Pancreas (tissue), 10 donors: ENCODE results near the gene EGFL7. TPM values are rescaled to one million over a fixed set of nuclear protein-coding genes. Genes with fewer than 3 reads are reported as not detected.

ENCODE experiments used
- ATAC-seq, 4 donors: fragments of 200-7000 bp; cut with Tn5 transposase; one replicate each; pipeline versions ENCODE4 v1.8.0 to v1.9.1; 2020; ENCODE audit warnings: mild to moderate bottlenecking in 4 of 4, moderate library complexity in 4 of 4
- DNase-seq, 6 donors: peaks; one replicate each; pipeline ENCODE4 v3.0.0-alpha.2; 2020
- FAIRE-seq: peaks from 2 replicates; lab custom pipeline; 2012; peaks lifted over from hg19 to GRCh38; lab: Jason Lieb, UNC
- H3K27ac ChIP-seq, 4 donors: fragments of 200-600 bp; sonication (generic); 1 replicate in 3 of 4; 2 replicates in 1 of 4; pipeline versions ENCODE4 v1.5.0 to v1.8.0; 2020
- H3K27me3 ChIP-seq, 4 donors: fragments of 200-600 bp; one replicate each; pipeline ENCODE4 v1.8.0; 2021
- H3K36me3 ChIP-seq, 3 donors: fragments of 200-600 bp; sonication (generic) in 1 of 3; one replicate each; pipeline versions ENCODE4 v1.5.0 to v1.8.0; 2020 to 2021
- H3K4me1 ChIP-seq, 3 donors: fragments of 200-600 bp; one replicate each; pipeline ENCODE4 v1.8.0; 2021
- H3K4me3 ChIP-seq, 4 donors: fragments of 200-600 bp; sonication (generic) in 2 of 4; one replicate each; pipeline versions ENCODE4 v1.5.0 to v1.8.0; 2020 to 2021
- H3K9me3 ChIP-seq, 4 donors: fragments of 200-600 bp; one replicate each; pipeline ENCODE4 v1.8.0; 2021
- WGBS, 2 donors: extraction: QIAGEN DNeasy Blood & Tissue Kit; methylation state at CpG; one replicate each; pipeline ENCODE4 v1.1.7; 2013; 5-methylcytosine and 5-hydroxymethylcytosine counted together
- intact Hi-C, 3 donors: fragments of 100-400 bp; cut with DNase I; formaldehyde crosslinking; loops; one replicate each; pipeline versions ENCODE4 v1.11.1 to v1.14.2; 2022
- polyA plus RNA-seq, 2 donors: library from polyadenylated mRNA; stranded (reverse); fragments of 200-250 nt; gene quantifications; one replicate each; pipeline ENCODE4 v1.2.3, GENCODE V29; 2013
- total RNA-seq, 6 donors: library from RNA; stranded (reverse); fragmentation: NEBNext Ultra II Directional in 4 of 6; extraction: Animal tissue kit (Norgen Biotek cat#: 25700) in 4 of 6; gene quantifications; one replicate each; pipeline versions ENCODE4 v1.2.1 to v1.2.4, GENCODE V29; 2021 to 2023
- TF ChIP-seq, protein P1 (sequence below), 4 donors: fragments of 200-600 bp; sonication (generic) in 3 of 4; IDR thresholded peaks; one replicate each; pipeline versions ENCODE4 v1.5.0 to v1.8.0; 2021; ENCODE audit warnings: antibody characterized with exemption in 4 of 4
- donor health status: healthy with polysubstance abuse.
- donor health status: DM: no; HTN: no; CAD: no; lungs with moderate emphysema.
- donor health status: DM: no; HTN: no; CAD: no.
- donor health status: control.
- donor health status: control.
- donor health status: Bipolar disorder and iron deficiency.
- donor health status: DM: yes; HTN: yes; CAD: no.
- donor health status: DM: no; HTN: no; CAD: no.
- donor health status: DM: no; HTN: no; CAD: no.
- donor health status: DM: yes; HTN: yes; CAD: no.

The EGFL7 gene
- total and polyA plus RNA-seq, 8 donors, result 8.6 to 134 (median 16.7) TPM

GRCh38 chr9:136674786-136675349, 12.2 kb downstream of the EGFL7 start:
- no peak for FAIRE-seq
- peak; percentile 87 to 97 (median 92) for DNase-seq
- H3K4me3 ChIP-seq, result no peak overlapping the region
- H3K27ac ChIP-seq, result peak overlapping the region in 3 of 4 donors; percentile 12 to 77 (median 44)
- WGBS, 2 donors, result 40 to 43% methylated on average over 10 to 11 of the region's 11 CpGs
- peak; percentile 55 to 78 (median 74) for ATAC-seq
- intact Hi-C loops, result no loop called here
- peaks cover 9 to 20% (median 9%) of the 10 kb centered on the region in 3 donors for H3K4me1 ChIP-seq
- H3K27me3 ChIP-seq, result no peaks in the 10 kb centered on the region
- TF ChIP-seq, protein P1, sequence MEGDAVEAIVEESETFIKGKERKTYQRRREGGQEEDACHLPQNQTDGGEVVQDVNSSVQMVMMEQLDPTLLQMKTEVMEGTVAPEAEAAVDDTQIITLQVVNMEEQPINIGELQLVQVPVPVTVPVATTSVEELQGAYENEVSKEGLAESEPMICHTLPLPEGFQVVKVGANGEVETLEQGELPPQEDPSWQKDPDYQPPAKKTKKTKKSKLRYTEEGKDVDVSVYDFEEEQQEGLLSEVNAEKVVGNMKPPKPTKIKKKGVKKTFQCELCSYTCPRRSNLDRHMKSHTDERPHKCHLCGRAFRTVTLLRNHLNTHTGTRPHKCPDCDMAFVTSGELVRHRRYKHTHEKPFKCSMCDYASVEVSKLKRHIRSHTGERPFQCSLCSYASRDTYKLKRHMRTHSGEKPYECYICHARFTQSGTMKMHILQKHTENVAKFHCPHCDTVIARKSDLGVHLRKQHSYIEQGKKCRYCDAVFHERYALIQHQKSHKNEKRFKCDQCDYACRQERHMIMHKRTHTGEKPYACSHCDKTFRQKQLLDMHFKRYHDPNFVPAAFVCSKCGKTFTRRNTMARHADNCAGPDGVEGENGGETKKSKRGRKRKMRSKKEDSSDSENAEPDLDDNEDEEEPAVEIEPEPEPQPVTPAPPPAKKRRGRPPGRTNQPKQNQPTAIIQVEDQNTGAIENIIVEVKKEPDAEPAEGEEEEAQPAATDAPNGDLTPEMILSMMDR (IDR thresholded peaks at IDR 0.05), result no peak
- no peaks in the 10 kb centered on the region for H3K9me3 ChIP-seq
- peaks cover 0 to 16% (median 0%) of the 10 kb centered on the region in 3 donors for H3K36me3 ChIP-seq

DNA sequence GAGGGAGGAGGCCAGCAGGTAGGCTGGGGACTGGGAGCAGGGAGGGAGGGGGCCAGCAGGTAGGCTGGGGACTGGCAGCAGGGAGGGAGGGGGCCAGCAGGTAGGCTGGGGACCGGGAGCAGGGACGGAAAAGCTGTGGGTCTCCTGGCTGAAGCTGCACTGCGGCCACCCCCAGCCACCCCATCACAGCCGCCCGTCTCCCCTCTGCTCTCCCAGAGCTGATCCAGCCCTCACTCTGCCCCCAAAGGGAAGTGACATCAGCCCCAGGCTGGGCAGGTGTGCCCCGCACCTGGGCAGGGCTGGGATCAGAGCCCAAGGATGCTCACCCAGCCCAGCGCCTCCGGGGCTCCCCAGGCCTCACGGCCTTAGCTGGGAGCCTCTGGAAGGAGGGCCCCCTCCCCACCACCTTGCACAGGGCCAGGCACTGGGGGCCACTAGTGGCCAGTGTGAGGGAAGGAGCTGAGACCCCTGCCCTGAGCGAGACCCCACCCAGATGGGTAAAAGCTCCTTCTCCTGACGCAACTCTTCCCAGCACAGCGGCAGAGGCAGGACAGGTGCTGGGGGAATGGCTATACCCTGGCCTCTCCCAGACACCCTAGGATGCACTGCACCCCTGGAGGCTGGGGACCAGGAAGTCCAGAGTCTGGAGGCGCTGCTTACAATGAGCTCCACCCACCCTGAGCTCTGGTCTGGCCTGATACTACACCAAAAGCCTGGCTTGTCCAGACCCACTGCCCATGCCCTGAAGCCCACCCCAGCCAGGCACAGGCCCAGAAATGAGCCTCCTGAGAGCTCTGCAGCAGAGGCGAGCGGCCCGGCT, 13.0 kb downstream of the EGFL7 start:
- peak overlapping the region in 2 of 4 donors; percentile 70 to 77 for H3K27ac ChIP-seq
- H3K27me3 ChIP-seq, result no peaks in the 10 kb centered on the region
- intact Hi-C loops, result no loop called here
- peaks cover 9 to 20% (median 9%) of the 10 kb centered on the region in 3 donors for H3K4me1 ChIP-seq
- TF ChIP-seq, protein P1 (IDR thresholded peaks at IDR 0.05), result no peak
- FAIRE-seq (no peak), DNase-seq (peak in 3 of 6 donors; percentile 60 to 75 (median 61)), ATAC-seq (peak; percentile 33 to 69 (median 54))
- H3K4me3 ChIP-seq, result peak overlapping the region in 1 of 4 donors; percentile 11
- WGBS, 2 donors, result 59 to 62% methylated on average over 10 to 16 of the region's 16 CpGs
- H3K9me3 ChIP-seq, result no peaks in the 10 kb centered on the region
- H3K36me3 ChIP-seq, result peaks cover 0 to 16% (median 0%) of the 10 kb centered on the region in 3 donors

GRCh38 chr9:136676297-136676794, 13.6 kb downstream of the EGFL7 start:
- peaks cover 0 to 16% (median 0%) of the 10 kb centered on the region in 3 donors for H3K36me3 ChIP-seq
- FAIRE-seq, result no peak
- TF ChIP-seq, protein P1 (IDR thresholded peaks at IDR 0.05), result no peak
- no peaks in the 10 kb centered on the region for H3K27me3 ChIP-seq
- peaks cover 9 to 20% (median 9%) of the 10 kb centered on the region in 3 donors for H3K4me1 ChIP-seq
- DNase-seq, result peak in 1 of 6 donors; percentile 29
- 89 to 96% methylated on average over 13 of the region's 13 CpGs for WGBS, 2 donors
- peak overlapping the region in 2 of 4 donors; percentile 70 to 77 for H3K27ac ChIP-seq
- no peak for ATAC-seq
- intact Hi-C loops, result no loop called here
- H3K4me3 ChIP-seq, result no peak overlapping the region
- no peaks in the 10 kb centered on the region for H3K9me3 ChIP-seq

GRCh38 chr9:136676920-136677686, 14.4 kb downstream of the EGFL7 start:
- WGBS, 2 donors, result 88 to 95% methylated on average over 42 to 46 of the region's 46 CpGs
- peaks cover 9 to 20% (median 9%) of the 10 kb centered on the region in 3 donors for H3K4me1 ChIP-seq
- no peak overlapping the region for H3K4me3 ChIP-seq
- no peak overlapping the region for H3K27ac ChIP-seq
- no peaks in the 10 kb centered on the region for H3K9me3 ChIP-seq
- H3K36me3 ChIP-seq, result peaks cover 0 to 16% (median 0%) of the 10 kb centered on the region in 3 donors
- DNase-seq (no peak), ATAC-seq (no peak), FAIRE-seq (no peak)
- TF ChIP-seq, protein P1 (IDR thresholded peaks at IDR 0.05), result no peak
- intact Hi-C loops, result no loop called here
- no peaks in the 10 kb centered on the region for H3K27me3 ChIP-seq
